Loucy (cell line): Measurements from ENCODE around the gene MAD1L1.

Source experiments
- H2AFZ ChIP-seq: fragments of 200-600 bp; sonication (generic); 2 replicates; pipeline ENCODE4 v1.6.0; 2016; ENCODE audit warnings: antibody characterized with exemption, mild to moderate bottlenecking, low read length, moderate library complexity
- H3F3A ChIP-seq: fragments of 200-600 bp; 2 replicates; pipeline ENCODE4 v1.6.0; 2016; ENCODE audit warnings: antibody characterized with exemption, low read depth, mild to moderate bottlenecking
- H3K27me3 ChIP-seq: fragments of 200-600 bp; sonication (generic); 2 replicates; pipeline ENCODE4 v1.6.1; 2014; ENCODE audit warnings: low read length, mild to moderate bottlenecking; ENCODE audit not compliant: insufficient read depth, poor library complexity, severe bottlenecking
- H3K36me3 ChIP-seq: fragments of 200-600 bp; sonication (generic); 2 replicates; pipeline ENCODE4 v1.6.1; 2016; ENCODE audit warnings: low read length; ENCODE audit not compliant: insufficient read depth
- H3K4me1 ChIP-seq: fragments of 200-600 bp; sonication (generic); 2 replicates; pipeline ENCODE4 v1.5.1; 2014; ENCODE audit warnings: low read length, mild to moderate bottlenecking; ENCODE audit not compliant: insufficient read depth, poor library complexity, severe bottlenecking
- H3K4me2 ChIP-seq: fragments of 200-600 bp; sonication (generic); 2 replicates; pipeline ENCODE4 v1.6.0; 2014; ENCODE audit warnings: antibody characterized with exemption, low read length, low read depth, mild to moderate bottlenecking; ENCODE audit not compliant: poor library complexity, severe bottlenecking
- H3K4me3 ChIP-seq: fragments of 200-600 bp; sonication (generic); 2 replicates; pipeline ENCODE4 v1.5.1; 2014; ENCODE audit warnings: low read length, mild to moderate bottlenecking, mixed read lengths; ENCODE audit not compliant: poor library complexity, severe bottlenecking
- H3K79me2 ChIP-seq: fragments of 200-600 bp; sonication (generic); 2 replicates; pipeline ENCODE4 v1.6.1; 2014; ENCODE audit warnings: low read length; ENCODE audit not compliant: insufficient read depth
- H3K9ac ChIP-seq: fragments of 200-600 bp; sonication (generic); 2 replicates; pipeline ENCODE4 v1.6.0; 2014; ENCODE audit warnings: mild to moderate bottlenecking, low read depth, low read length, moderate library complexity; ENCODE audit not compliant: poor library complexity, severe bottlenecking
- H3K9me2 ChIP-seq: fragments of 200-600 bp; sonication (generic); replicated peaks from 2 replicates; pipeline ENCODE4 v1.6.1; 2016; ENCODE audit warnings: low read depth, low read length, mixed read lengths
- H3K9me3 ChIP-seq: fragments of 200-600 bp; sonication (generic); 2 replicates; pipeline ENCODE4 v1.6.1; 2014; ENCODE audit warnings: mild to moderate bottlenecking, antibody characterized with exemption, low read length, low read depth; ENCODE audit not compliant: insufficient read depth
- H4K20me1 ChIP-seq: fragments of 200-600 bp; sonication (generic); 2 replicates; pipeline ENCODE4 v1.6.0; 2014; ENCODE audit warnings: antibody characterized with exemption, low read length, mild to moderate bottlenecking; ENCODE audit not compliant: insufficient read depth, poor library complexity, severe bottlenecking
- EZH2phosphoT487 ChIP-seq: fragments of 200-600 bp; IDR thresholded peaks from 2 replicates; pipeline ENCODE4 v1.6.1; 2018; ENCODE audit warnings: antibody characterized with exemption, mild to moderate bottlenecking, moderate library complexity, borderline replicate concordance
- TF ChIP-seq, protein P1 (sequence below): fragments of 200-600 bp; sonication (generic); conservative IDR thresholded peaks from 2 replicates; pipeline ENCODE4 v1.5.1; 2014; ENCODE audit warnings: mild to moderate bottlenecking, antibody characterized with exemption, low read length

The MAD1L1 gene

DNA sequence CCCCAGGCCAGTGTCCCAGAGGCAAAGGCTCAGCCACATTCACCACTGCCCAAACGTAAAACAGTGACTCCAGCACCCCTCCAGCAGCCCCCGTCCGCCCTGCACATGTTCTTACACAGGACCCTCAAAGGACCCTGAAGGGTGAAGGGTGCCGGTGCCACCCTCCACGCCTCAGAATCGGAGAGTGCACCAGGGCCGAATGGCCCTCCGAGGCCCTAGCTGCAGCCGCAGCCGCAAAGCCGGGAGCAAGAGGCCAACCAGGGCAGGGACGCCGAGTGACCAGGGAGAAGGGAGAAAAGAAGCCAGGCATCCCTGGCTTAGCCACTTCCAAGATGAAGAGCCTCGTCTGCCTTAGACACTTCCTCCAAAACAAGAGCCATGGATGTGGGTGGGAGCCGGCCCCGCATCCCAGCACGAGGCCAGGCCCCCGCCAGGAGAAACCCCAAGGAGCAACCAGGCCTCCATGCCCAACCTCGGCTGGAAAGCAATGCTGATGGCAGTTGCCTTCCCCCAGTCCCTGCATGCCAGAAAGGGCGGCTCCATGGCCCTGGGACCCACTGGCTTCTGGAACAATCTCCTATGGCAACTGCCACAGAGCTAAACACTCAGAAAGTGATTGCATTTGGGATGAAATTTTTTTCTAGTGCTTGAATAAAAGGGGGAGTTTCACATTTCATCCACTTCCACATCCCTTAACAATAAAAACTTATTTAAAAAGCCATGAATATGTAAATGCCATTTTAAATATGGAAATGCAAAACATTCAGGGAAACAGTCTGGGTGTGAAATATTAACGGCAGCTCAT lies 92.3 kb downstream of the MAD1L1 start:
- H3K9me2 ChIP-seq = no peaks in the 10 kb centered on the region
- no peak overlapping the region for H3K4me2 ChIP-seq
- no peak overlapping the region for H3K4me3 ChIP-seq
- H3K4me1 ChIP-seq = no peaks in the 10 kb centered on the region
- H3K36me3 ChIP-seq = peaks cover 31% of the 10 kb centered on the region; the same call in 1 of the 2 replicates
- H3K79me2 ChIP-seq = no peaks in the 10 kb centered on the region
- no peaks in the 10 kb centered on the region for H3K27me3 ChIP-seq
- no peaks in the 10 kb centered on the region for H3K9me3 ChIP-seq
- no peaks in the 10 kb centered on the region for H4K20me1 ChIP-seq
- no peaks in the 10 kb centered on the region for H3F3A ChIP-seq
- H3K9ac ChIP-seq = no peak overlapping the region
- TF ChIP-seq EZH2phosphoT487 = no peak
- TF ChIP-seq, protein P1, sequence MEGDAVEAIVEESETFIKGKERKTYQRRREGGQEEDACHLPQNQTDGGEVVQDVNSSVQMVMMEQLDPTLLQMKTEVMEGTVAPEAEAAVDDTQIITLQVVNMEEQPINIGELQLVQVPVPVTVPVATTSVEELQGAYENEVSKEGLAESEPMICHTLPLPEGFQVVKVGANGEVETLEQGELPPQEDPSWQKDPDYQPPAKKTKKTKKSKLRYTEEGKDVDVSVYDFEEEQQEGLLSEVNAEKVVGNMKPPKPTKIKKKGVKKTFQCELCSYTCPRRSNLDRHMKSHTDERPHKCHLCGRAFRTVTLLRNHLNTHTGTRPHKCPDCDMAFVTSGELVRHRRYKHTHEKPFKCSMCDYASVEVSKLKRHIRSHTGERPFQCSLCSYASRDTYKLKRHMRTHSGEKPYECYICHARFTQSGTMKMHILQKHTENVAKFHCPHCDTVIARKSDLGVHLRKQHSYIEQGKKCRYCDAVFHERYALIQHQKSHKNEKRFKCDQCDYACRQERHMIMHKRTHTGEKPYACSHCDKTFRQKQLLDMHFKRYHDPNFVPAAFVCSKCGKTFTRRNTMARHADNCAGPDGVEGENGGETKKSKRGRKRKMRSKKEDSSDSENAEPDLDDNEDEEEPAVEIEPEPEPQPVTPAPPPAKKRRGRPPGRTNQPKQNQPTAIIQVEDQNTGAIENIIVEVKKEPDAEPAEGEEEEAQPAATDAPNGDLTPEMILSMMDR = no peak
- no peak overlapping the region for H2AFZ ChIP-seq

DNA sequence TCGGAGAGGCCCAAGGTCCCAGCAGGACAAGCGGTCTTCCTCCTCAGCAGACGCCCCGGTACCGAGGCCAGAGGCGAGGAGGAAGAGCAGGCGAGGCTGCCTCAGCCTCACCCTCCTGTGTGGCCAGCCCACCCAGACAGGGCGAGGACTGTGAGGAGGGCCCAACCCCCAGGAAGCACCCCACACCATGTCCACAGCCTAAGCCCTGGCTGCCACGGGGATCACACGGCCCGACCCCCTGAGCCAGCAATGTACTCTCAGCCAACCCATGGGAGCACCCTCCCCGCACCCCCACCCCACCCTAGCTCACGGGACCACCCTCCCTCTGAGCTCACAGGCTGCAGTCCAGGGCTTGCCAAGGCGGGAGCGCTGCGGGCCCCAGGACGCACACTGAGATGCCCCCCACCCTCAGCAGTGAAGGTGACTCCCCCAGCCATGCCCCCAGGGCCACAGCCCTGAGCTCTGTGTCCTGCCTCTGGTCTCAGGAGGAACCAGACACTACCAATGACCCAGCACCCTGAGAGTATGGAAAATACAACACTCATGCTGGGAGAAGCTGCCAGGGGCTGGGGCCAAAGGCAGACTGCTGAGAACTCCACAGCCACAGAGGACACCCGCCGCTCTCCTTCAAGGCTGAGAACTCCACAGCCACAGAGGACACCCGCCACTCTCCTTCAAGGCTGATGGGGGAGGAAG lies 93.6 kb downstream of the MAD1L1 start:
- H3K9ac ChIP-seq = no peak overlapping the region
- no peak for TF ChIP-seq EZH2phosphoT487
- TF ChIP-seq, protein P1 = no peak
- H3F3A ChIP-seq = no peaks in the 10 kb centered on the region
- H3K27me3 ChIP-seq = no peaks in the 10 kb centered on the region
- H3K36me3 ChIP-seq = peaks cover 20% of the 10 kb centered on the region; the same call in 1 of the 2 replicates
- H3K79me2 ChIP-seq = no peaks in the 10 kb centered on the region
- no peaks in the 10 kb centered on the region for H3K9me3 ChIP-seq
- H3K4me2 ChIP-seq = no peak overlapping the region
- no peak overlapping the region for H2AFZ ChIP-seq
- H3K4me1 ChIP-seq = no peaks in the 10 kb centered on the region
- H3K4me3 ChIP-seq = no peak overlapping the region
- H3K9me2 ChIP-seq = no peaks in the 10 kb centered on the region
- no peaks in the 10 kb centered on the region for H4K20me1 ChIP-seq

DNA sequence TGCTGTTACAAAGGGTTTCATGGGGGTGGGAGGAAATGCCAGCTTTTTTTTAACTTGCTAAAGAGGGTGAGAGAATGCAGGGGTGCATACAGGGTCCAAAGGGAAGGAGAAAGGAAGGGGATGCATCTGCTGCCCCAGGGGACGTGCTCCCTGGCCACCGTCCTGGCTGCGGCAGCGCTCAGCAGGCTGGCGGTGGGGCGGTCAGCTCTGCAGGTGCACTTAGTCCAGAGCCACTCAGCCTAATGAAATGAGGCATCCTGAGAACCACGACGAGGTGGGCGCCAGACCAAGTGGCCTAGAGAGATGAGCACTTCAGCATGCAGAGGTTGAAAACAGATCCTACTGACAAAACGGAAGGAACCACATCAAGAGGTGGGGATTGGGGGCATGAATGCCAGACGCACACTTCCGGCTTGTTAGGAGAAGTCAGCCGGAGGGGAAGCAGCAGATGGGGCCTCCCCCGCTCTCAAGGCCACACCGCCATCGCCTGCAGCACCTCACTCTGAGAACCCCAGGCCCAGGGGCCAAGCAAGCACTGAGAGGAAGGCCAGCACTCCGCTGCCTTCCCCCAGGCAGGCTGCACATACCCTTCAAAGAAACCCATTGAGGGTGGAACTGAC lies 94.5 kb downstream of the MAD1L1 start:
- no peak overlapping the region for H3K4me3 ChIP-seq
- no peak overlapping the region for H3K4me2 ChIP-seq

More for the DNA sequence above, 94.5 kb downstream of the MAD1L1 start:
- no peak overlapping the region for H2AFZ ChIP-seq
- H4K20me1 ChIP-seq = no peaks in the 10 kb centered on the region
- no peak overlapping the region for H3K9ac ChIP-seq
- no peak for TF ChIP-seq EZH2phosphoT487
- TF ChIP-seq, protein P1 = no peak
- H3K9me3 ChIP-seq = no peaks in the 10 kb centered on the region
- H3K36me3 ChIP-seq = peaks cover 24% of the 10 kb centered on the region; the same call in 1 of the 2 replicates
- no peaks in the 10 kb centered on the region for H3K27me3 ChIP-seq
- no peaks in the 10 kb centered on the region for H3K9me2 ChIP-seq
- no peaks in the 10 kb centered on the region for H3F3A ChIP-seq
- no peaks in the 10 kb centered on the region for H3K79me2 ChIP-seq
- no peaks in the 10 kb centered on the region for H3K4me1 ChIP-seq
